NCI-H1436 treated with DMSO at 0.1 percent for 48 hours (cell line): ENCODE data around the gene ECT2.
"Not testable (repeated sequence)": the region's sequence is repeated elsewhere in the genome, so short reads cannot be mapped to it uniquely, and the experiment has no call there.

Experiments used
- DNase-seq: peaks from one replicate; lab custom pipeline; 2025; lab: John Stamatoyannopoulos, UW

The ECT2 gene

GRCh38 chr3:172746475-172746874 lies 4.1 kb upstream of the ECT2 start:
- no peak for DNase-seq

GRCh38 chr3:172749230-172749965 lies 1.1 kb upstream of the ECT2 start:
- DNase-seq: no peak

- DNase-seq: no peak
These were observed 508 bp upstream of the ECT2 start for GRCh38 chr3:172750069-172750367.

GRCh38 chr3:172751175-172751704 lies 714 bp downstream of the ECT2 start:
- no peak for DNase-seq

- DNase-seq: no peak
These were observed 2.1 kb downstream of the ECT2 start for GRCh38 chr3:172752651-172753050.

- no peak for DNase-seq
These were observed 2.6 kb downstream of the ECT2 start for GRCh38 chr3:172753125-172753524.

GRCh38 chr3:172760416-172760815 lies 9.9 kb downstream of the ECT2 start:
- DNase-seq: not testable (repeated sequence)

- DNase-seq: no peak
These were observed 15.7 kb downstream of the ECT2 start for GRCh38 chr3:172766241-172766640.

- DNase-seq: no peak
These were observed 16.3 kb downstream of the ECT2 start for GRCh38 chr3:172766718-172767405.

- DNase-seq: no peak
These were observed 19.9 kb downstream of the ECT2 start for GRCh38 chr3:172770382-172770781.

GRCh38 chr3:172771672-172772071 lies 21.1 kb downstream of the ECT2 start:
- DNase-seq: no peak

GRCh38 chr3:172776049-172776717 lies 25.7 kb downstream of the ECT2 start:
- no peak for DNase-seq

- no peak for DNase-seq
These were observed 27.4 kb downstream of the ECT2 start for GRCh38 chr3:172777901-172778300.

GRCh38 chr3:172782235-172782634 lies 31.7 kb downstream of the ECT2 start:
- DNase-seq: no peak

GRCh38 chr3:172786036-172786435 lies 35.5 kb downstream of the ECT2 start:
- no peak for DNase-seq

- no peak for DNase-seq
These were observed 36.5 kb downstream of the ECT2 start for GRCh38 chr3:172787019-172787418.

- no peak for DNase-seq
These were observed 37.2 kb downstream of the ECT2 start for GRCh38 chr3:172787746-172788145.

GRCh38 chr3:172799246-172799645 lies 48.7 kb downstream of the ECT2 start:
- no peak for DNase-seq

GRCh38 chr3:172800156-172800555 lies 49.6 kb downstream of the ECT2 start:
- DNase-seq: no peak

GRCh38 chr3:172803489-172803888 lies 53.0 kb downstream of the ECT2 start:
- DNase-seq: no peak

- DNase-seq: no peak
These were observed 53.8 kb downstream of the ECT2 start for GRCh38 chr3:172804323-172804722.

GRCh38 chr3:172808969-172809546 lies 58.5 kb downstream of the ECT2 start:
- no peak for DNase-seq

- DNase-seq: no peak
These were observed 60.6 kb downstream of the ECT2 start for GRCh38 chr3:172811099-172811498.
